GM12872 (cell line): ENCODE results near the gene ADAMTSL1.

Source experiments
- TF ChIP-seq, protein P1 (sequence below): IDR thresholded peaks from 3 replicates; pipeline ENCODE4 v1.5.1; 2011; ENCODE audit warnings: low read depth, mild to moderate bottlenecking, low read length, moderate library complexity; ENCODE audit not compliant: insufficient read depth

Gene ADAMTSL1

DNA sequence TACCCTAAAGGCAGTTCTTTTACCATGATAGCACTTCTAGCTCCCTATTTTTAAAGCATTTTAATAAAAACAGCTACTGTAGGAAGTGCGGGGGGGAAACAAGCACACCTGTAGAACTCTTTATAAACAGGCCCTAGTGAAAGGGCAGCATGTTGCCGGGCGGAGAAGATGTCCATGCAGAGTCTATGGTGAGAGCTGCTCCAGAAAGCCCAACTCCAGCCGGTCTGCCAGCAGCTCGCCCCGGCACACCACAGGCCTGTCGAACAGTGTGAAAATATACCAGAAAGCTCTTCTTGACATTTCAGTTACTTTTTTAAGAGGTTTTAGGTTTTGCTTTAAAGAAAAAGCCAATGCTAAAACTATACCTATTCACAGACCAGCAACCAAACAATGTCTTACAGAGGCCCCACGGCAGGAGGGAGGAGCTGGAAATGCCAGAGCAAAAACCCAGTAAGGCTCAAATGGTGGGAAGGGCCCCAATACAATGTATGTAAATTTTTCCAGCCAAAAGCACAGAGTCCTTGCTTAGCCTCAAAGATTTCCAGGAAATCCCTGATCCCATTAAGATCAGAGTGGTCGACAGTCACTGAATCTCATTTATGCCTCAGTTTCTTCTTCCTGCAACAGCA is 437.9 kb downstream of the ADAMTSL1 start:
- TF ChIP-seq, protein P1, sequence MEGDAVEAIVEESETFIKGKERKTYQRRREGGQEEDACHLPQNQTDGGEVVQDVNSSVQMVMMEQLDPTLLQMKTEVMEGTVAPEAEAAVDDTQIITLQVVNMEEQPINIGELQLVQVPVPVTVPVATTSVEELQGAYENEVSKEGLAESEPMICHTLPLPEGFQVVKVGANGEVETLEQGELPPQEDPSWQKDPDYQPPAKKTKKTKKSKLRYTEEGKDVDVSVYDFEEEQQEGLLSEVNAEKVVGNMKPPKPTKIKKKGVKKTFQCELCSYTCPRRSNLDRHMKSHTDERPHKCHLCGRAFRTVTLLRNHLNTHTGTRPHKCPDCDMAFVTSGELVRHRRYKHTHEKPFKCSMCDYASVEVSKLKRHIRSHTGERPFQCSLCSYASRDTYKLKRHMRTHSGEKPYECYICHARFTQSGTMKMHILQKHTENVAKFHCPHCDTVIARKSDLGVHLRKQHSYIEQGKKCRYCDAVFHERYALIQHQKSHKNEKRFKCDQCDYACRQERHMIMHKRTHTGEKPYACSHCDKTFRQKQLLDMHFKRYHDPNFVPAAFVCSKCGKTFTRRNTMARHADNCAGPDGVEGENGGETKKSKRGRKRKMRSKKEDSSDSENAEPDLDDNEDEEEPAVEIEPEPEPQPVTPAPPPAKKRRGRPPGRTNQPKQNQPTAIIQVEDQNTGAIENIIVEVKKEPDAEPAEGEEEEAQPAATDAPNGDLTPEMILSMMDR = no peak

DNA sequence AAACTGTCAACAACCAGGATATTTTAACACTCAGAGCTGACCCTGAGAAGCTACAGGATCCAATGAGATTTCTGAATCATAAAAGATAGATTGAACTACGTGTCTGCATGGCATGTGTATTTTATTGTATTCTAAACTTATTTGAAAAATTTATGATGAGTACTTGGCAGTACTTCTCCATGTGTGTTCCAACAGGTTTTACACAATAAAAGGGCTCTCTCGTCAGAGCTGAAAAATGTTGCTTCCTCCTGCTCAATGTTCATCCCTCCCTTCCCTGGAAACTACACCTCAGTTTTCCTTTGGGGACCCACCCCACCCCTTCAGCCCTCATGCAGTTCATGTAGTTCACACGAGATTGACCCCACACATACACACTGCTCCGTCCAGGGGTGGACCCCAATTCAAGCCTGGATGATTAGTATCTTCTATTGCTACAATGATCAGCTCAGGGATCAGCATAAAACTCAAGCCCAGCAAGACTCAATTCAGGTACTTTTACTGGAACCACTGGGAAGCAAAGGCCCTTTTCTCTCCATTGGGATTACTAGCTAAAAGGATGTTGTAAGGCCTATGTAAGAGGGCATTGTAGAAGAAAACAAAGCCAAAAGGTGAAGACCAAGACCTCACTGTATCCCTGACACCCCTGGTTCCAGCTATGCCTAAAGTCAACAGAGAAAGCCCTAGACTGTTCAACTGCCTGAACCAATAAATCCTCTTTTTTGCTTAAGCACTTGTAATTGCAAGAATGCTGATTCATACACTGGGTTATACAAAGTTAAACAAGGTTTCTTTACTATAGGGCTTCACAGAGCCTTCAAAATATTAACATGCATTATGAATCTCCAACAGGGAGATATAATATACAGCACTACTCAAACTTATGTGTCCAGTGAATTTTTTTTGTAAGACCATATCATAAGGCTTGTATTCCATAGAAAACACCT is 446.5 kb downstream of the ADAMTSL1 start:
- TF ChIP-seq, protein P1 = no peak

DNA sequence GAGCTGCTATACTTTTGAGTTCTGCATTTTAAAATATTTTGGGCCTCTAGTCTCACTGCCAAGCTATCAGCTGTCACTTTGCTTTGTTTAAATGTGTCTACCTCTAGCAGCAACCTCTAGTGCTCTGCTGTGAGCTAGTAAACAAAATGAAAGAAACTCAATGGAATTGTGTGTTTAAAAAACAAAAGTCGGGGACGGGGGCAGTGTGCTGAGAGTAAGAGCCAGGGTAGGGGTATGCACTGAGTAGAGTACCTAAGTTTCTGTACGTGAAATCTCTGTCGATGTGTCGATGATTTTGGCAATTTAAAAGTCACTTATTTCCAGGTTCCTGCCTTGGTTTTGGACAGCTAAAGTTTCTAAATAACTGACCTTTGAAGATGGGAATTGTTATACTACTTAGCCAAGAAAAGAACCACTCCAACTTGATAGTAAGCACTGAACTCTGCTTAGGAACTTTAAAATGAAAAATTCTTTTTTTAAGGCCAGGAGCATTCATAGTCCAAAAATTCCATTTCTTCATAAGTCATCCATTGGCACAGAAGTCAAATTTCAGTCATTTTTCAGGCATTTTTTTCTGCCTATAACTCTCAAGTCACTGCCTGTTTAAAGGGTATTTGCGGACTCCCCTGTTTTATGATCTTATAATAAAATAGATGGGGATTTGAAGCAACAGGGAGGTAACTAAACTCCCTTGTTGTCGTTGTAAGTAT is 447.6 kb downstream of the ADAMTSL1 start:
- TF ChIP-seq, protein P1 = no peak

DNA sequence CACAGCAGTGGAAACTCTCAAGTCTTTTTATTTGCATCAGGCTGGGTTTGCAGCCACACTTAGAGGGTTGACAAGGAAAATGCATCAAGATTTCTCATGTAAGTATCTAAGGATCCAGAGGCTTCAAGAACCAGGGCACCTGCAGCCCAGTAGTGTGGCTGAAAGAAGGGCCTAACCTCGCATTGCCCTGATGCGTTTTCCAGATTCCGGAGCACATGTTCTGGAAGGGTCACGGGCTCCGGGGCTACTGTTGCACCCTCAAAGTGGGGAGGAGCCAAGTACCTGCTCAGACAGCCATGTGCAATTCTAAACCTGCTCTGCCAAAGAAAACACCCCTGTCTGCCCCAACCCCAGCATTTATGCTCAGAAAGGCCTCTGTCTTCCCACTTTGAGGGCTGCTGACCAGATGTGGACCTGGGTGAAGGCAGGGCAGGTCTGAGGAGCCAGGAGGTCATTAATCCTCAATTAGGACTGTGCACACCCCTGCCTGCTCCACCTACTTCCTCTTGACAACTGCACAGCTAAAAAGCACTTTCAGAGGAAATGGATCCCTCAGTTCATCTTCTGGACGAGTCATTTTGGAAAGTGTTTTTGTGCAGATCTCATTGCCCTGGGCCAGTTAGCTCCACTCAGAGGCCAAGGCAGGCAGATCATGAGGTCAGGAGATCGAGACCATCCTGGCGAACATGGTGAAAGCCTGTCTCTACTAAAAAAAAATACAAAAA is 448.4 kb downstream of the ADAMTSL1 start:
- TF ChIP-seq, protein P1 = no peak

DNA sequence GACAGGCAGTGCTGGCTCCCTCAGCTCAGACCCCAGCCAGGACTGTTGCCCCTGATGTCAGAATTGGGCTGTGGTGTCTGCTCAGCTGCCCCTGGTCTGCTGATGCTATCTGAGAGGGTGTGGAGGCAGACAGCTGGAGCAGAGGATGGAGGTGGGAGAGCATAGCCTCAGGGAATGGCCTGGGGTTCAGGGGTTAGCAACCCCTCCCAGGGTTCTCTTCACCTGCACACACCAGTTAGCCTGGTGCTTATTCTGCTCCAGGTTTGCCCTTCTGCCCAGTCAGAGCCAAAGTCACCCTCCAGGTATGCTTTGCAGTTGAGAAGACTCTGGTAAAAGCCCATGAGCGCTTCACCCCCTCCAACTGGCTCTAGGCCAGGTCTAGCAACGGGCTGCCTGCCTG is 449.2 kb downstream of the ADAMTSL1 start:
- TF ChIP-seq, protein P1 = no peak

DNA sequence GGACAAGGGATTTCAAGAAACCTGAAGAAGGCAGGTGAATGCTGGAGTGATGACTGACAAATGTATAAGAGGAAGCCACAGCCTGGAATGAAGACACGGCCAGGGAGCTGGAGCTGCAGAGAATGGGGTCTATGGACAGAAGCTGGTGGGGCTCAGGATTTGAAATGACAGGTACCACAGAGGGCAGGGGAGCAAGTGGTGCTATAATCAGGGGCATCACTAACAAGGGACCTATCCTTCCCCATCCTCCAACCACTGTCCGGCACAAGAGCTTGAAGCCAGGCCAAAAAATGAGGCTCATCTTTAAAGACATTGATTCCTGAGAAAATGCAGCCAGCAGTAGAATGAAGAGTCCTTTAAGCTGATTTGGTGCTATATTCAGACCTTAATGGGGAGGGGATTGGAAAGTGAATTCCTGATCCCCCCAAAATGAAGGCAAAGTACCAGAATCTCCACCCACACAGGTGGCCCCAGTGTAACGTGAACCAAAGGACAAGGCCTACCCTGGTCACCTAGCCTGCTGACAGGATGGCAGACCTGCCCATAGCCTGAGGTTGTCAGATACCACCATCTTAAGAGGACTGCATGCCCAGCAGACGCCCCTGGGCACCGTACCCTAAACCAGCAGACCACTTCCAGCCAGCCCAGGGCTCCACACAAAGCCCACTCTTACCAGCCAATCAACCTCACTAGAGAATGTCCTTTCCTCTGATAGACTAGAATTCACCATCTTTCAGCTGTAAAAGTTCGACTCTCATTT is 449.9 kb downstream of the ADAMTSL1 start:
- TF ChIP-seq, protein P1 = no peak
